Measurements from ENCODE around the gene PDE6B.
"Not testable (repeated sequence)": the region's sequence is repeated elsewhere in the genome, so short reads cannot be mapped to it uniquely, and the experiment has no call there.

The PDE6B gene

DNA sequence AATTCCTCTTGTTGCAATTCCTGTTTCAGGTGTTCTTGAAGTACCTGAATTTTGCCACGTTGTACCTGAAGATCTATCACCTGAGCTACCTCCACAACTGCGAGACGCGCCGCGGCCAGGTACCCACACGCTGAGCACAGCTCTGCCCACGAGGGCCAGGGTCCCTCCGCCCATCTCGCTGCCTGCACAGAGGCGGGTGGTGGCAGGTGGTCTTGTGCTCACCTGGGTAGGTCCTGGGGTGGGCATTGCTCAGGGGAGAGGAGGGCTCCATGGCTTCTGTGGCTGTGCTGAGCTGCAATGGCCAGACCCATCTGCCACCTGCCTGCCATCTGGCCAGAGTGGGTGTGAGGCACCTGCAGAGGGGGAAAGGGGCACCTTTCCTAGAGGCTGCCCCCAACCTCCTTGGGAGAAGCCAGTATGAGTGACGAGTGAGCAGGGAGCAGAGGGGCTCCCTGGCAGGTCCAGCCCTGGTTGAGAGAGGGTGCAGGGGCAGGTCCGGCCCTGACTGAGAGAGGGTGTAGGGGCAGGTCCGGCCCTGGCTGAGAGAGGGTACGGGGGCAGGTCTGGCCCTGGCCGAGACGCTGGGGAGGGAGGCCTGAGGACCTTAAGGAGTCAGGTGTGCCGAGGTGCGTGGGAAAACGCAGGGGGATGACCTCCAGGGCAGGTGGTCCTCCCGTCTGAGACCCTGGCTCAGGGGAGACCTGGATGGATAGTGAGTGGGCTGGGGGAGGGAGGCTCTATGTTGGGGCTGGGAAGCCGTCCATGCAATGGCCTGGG is 10.7 kb downstream of the PDE6B start:
- no peak overlapping the region for H3K4me3 ChIP-seq (ENCODE audit: control insufficient read depth, low read depth, low read length)
- TF ChIP-seq, protein P1, sequence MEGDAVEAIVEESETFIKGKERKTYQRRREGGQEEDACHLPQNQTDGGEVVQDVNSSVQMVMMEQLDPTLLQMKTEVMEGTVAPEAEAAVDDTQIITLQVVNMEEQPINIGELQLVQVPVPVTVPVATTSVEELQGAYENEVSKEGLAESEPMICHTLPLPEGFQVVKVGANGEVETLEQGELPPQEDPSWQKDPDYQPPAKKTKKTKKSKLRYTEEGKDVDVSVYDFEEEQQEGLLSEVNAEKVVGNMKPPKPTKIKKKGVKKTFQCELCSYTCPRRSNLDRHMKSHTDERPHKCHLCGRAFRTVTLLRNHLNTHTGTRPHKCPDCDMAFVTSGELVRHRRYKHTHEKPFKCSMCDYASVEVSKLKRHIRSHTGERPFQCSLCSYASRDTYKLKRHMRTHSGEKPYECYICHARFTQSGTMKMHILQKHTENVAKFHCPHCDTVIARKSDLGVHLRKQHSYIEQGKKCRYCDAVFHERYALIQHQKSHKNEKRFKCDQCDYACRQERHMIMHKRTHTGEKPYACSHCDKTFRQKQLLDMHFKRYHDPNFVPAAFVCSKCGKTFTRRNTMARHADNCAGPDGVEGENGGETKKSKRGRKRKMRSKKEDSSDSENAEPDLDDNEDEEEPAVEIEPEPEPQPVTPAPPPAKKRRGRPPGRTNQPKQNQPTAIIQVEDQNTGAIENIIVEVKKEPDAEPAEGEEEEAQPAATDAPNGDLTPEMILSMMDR (conservative IDR thresholded peaks at IDR 0.05; ENCODE audit: control insufficient read depth, insufficient read depth, low read depth, low read length), result no peak
- DNase-seq (ENCODE audit: low read depth), result no peak

DNA sequence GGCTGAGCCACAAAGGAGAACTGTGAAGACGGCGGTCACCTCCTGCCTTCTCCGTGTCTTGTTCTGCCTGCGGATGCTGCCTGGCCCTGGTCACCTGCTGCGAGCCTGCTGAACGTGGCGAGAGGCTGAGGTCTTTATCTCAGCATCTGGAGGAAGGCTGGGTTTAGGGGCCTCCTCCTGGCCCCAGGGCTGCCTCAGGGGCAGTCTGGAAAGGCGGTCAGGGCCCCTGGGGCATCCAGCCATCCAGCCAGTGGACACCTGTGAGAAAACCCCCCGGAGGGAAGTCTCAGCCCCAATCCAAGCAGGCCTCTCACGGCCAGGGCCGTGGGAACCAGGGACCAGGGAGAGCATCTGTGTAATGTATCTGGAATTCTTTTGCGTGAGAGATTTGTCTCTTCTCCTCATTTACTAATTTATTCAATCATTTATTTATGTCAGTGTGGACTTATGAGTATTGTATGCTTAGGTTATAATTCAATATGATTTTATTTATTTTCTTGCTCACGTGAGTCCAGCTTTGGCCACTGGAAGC is 11.3 kb downstream of the PDE6B start:
- DNase-seq (ENCODE audit: low read depth), result no peak
- H3K4me3 ChIP-seq (ENCODE audit: control insufficient read depth, low read depth, low read length), result no peak overlapping the region
- TF ChIP-seq, protein P1 (conservative IDR thresholded peaks at IDR 0.05; ENCODE audit: control insufficient read depth, insufficient read depth, low read depth, low read length), result no peak

DNA sequence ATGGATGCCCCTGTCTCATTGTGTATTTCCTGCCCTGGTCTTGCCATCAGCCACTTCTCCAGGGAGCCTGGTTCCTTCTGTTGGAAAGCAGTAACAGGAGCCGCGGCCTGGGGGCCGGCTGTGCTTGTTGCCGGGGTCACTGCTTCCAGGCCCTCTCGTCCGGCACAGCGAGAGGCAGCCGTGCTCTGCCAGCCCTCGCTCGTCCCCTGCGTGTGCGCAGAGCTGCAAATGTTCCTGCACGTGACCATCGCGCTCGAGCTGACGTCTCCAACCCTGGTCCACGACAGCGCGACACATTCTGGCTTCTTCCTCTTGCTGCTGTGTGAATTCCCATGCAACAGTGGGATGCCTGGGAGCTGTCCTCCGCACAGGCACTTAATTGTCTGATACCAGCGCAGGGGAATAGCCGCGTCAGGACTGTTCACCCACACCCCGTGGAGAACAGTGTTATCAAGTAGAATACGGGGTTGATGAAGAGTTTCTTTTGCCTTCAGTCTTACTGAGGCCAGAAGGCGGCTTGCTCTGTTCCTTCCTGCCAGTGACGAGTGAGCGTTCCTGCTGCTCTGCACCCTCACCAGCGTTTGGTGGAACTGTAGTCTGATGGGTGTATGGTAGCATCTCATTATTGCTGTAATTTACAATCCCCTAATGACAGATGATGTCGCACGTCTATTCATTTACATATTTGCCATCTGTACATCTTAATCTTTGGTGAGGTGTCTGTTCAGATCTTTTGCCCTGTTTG is 12.3 kb downstream of the PDE6B start:
- TF ChIP-seq, protein P1 (conservative IDR thresholded peaks at IDR 0.05; ENCODE audit: control insufficient read depth, insufficient read depth, low read depth, low read length), result no peak
- DNase-seq (ENCODE audit: low read depth), result no peak

DNA sequence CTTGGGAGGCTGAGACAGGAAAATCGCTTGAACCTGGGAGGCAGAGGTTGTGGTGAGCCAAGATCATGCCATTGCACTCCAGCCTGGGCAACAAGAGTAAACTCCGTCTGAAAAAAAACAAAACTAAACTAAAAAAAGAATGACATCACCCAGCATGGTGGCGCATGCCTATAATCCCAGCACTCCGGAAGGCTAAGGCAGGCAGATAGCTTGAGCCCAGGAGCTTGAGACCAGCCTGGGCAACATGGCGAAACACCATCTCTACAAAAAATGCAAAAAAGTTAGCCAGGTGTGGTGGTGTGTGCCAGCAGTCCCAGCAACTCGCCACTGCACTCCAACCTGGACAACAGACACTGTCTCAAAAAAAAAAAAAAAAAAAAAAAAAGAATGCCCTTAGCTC is 17.0 kb downstream of the PDE6B start:
- H3K4me3 ChIP-seq (ENCODE audit: control insufficient read depth, low read depth, low read length); DNase-seq (ENCODE audit: low read depth): not testable (repeated sequence)

More for the DNA sequence above, 12.3 kb downstream of the PDE6B start:
- no peak overlapping the region for H3K4me3 ChIP-seq (ENCODE audit: control insufficient read depth, low read depth, low read length)

DNA sequence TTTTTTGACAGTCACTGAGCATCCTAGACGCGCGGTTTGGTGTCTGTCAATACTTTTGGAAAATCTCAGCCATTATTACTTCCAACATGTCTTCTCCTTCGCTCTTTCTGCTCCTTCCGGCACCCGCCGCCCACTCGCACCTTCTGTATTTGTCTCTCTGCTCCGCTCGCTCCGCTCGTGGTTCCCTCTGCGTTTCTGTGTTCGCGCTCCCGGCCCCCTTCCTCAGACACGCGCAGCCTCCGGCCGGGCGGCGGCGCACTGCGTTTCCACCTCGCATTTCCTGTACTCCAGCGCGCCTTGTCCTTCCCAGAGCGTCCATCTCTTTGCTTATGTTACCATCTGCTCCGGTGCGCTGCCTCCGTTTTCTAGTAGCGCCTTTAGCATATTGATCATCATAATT is 21.1 kb downstream of the PDE6B start:
- TF ChIP-seq, protein P1 (conservative IDR thresholded peaks at IDR 0.05; ENCODE audit: control insufficient read depth, insufficient read depth, low read depth, low read length), result no peak
- no peak for DNase-seq (ENCODE audit: low read depth)
- no peak overlapping the region for H3K4me3 ChIP-seq (ENCODE audit: control insufficient read depth, low read depth, low read length)

DNA sequence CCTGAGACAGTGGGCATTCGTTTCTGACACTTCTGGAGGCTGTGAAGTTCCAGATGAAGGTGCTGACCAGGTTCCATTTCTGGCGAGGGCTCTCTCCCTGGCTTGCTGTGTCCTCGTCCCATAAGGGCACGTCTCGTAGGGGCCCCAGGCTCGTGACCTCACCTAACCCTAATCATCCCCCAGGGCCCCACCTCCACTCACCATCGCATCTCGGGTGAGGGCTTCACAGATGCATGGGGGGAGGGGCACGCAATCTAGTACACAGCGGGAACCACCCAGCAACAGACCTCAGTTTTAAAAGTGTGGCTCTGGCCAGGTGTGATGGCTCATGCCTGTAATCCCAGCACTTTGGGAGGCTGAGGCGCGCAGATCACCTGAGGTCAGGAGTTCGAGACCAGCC is 22.1 kb downstream of the PDE6B start:
- no peak for DNase-seq (ENCODE audit: low read depth)
- TF ChIP-seq, protein P1 (conservative IDR thresholded peaks at IDR 0.05; ENCODE audit: control insufficient read depth, insufficient read depth, low read depth, low read length), result no peak
- H3K4me3 ChIP-seq (ENCODE audit: control insufficient read depth, low read depth, low read length), result no peak overlapping the region
